GM18502 (cell line): Measurements from ENCODE around the gene ROS1.
"Not testable (repeated sequence)": the region's sequence is repeated elsewhere in the genome, so short reads cannot be mapped to it uniquely, and the experiment has no call there.

Experiments used
- ATAC-seq: cut with Tn5 transposase; IDR thresholded peaks from one replicate; pipeline ENCODE4 v1.9.1; 2021; ENCODE audit warnings: mild to moderate bottlenecking; ENCODE audit not compliant: unreplicated experiment, poor library complexity

Gene ROS1

GRCh38 chr6:117425431-117426153 is at the start of gene ROS1:
TSS of gene ROS1 (minus strand) at chr6:117425942. CDS start at chr6:117425656, 286 bp downstream.
- ATAC-seq: no peak

DNA sequence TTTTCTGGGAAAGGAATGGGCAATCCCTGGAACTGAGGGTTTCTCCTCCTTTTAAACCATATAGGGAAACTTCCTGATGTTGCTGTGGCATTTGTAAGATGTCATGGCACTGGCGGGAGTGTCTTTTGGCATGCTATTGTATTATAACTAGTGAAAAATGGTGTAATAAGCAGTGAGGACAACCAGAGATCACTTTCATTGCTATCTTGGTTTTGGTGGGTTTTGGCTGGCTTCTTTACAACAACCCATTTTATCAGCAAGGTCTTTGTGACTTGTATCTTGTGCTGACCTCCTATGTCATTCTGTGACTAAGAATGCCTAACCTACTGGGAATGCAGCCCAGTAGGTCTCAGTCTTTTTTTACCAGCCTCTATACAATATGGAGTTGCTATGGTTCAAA is 47.7 kb upstream of the ROS1 start:
- no peak for ATAC-seq

GRCh38 chr6:117472667-117473066 is 46.9 kb upstream of the ROS1 start:
- no peak for ATAC-seq

DNA sequence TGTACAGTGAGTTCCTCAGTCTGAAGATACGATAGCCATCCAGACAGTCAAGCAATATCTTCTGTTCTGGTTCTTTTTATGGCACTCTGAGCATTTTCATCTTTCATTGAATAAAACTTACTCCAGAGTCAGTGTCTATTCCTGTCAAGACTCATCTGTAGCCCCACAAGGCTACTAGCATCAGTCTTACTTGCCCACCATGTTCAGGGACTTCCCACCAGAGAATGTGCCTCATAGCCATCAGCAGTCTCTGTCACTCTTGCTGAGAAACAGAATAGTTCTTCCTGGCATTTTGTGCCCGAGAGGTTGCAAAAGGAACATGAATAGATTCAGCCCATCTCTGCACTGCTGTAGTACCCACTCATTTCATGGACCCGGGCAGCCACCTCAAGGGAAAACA is 44.0 kb upstream of the ROS1 start:
- no peak for ATAC-seq

- no peak for ATAC-seq
Measured at GRCh38 chr6:117469356-117469755, 43.6 kb upstream of the ROS1 start.

GRCh38 chr6:117468527-117468926 is 42.8 kb upstream of the ROS1 start:
- ATAC-seq: not testable (repeated sequence)

DNA sequence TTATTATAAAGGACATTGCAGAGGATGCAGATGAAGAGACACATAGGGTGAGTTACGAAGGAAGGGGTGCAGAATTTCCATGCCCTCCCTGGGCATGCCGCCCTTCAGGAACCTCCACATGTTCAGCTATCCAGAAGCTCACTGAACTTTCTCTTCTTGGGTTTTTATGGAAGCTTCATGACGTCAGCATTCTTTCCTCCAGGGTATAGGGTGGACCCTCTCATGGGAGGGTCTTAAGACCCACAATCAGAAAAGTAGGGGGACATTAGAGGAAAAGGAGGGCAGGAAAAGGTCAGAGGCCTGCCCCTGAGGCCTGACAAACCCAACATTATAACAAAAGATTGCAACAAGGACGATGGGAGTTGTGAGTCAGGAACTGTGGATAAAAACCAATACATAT is 42.1 kb upstream of the ROS1 start:
- no peak for ATAC-seq

DNA sequence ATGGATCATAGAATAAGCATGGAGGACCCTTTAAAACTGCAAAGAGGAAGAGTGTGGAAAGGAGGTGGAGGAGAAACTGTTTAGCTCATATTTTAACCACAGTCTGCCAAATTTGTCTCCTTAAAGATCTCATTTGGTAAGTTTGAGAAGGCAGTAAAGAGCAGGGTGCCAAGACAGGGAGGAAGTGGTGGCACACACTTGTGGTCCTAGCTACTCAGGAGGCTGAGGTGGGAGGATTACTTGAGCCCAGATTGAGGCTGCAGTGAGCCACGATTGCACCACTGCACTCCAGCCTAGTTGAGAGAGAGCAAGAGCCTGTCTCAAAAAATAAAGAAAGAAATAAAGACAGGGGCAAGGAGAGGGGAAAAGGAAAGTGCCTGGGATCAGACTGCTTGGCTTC is 39.9 kb upstream of the ROS1 start:
- no peak for ATAC-seq

GRCh38 chr6:117464700-117465099 is 39.0 kb upstream of the ROS1 start:
- no peak for ATAC-seq

- peak; percentile 79 for ATAC-seq
Measured at GRCh38 chr6:117463762-117464665, 38.3 kb upstream of the ROS1 start.

DNA sequence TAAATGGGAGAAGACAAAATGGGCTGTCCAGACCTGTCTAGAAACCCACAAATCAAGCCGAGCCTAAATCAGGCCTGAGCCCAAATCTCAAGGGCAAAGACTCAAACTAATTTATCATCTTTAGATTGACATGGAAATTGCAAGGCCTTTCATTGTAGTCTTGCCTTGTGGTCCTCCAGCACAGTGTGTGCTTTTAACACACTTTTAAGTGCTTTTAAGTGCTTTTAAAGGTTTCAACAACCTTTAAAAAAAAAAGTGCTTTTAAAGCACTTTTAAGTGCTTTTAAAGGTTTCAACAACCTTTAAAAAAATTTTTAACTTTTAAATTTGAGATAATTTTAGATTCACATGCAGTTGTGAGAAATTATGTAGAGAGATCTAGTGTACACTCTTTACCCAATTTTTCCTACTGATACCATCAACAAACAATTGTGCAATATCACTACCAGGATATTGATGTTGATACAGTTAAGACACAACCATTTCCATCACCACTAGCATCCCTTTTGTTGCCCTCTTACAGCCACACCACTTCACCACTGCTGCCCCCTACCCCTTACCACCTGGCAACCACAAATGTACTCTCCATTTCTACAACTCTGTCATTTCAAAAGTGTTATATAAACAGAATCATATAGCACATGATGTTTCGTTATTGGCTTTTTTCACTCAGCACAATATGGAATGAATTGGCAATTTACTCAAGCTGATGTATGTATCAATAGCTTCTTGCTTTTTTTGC is 33.6 kb upstream of the ROS1 start:
- ATAC-seq: no peak

DNA sequence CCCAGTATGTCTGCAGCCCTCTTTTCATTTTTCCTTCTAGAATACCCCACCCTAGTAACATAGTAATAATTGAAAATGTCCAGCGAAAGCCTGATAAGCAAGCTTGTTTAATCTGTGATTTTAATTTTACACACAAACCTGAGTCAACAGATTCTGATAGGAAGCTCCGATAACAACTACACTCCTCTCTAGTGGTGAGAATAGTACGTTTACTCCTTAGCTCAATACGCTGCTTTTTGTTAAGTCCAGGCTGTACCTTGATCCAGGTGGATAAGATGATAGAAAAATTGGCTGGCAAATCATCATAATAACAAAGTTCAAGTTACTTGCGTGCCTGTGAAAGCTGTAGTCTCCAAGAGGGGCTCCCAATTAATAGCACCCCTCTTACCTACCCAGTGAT is 31.3 kb upstream of the ROS1 start:
- ATAC-seq: no peak

DNA sequence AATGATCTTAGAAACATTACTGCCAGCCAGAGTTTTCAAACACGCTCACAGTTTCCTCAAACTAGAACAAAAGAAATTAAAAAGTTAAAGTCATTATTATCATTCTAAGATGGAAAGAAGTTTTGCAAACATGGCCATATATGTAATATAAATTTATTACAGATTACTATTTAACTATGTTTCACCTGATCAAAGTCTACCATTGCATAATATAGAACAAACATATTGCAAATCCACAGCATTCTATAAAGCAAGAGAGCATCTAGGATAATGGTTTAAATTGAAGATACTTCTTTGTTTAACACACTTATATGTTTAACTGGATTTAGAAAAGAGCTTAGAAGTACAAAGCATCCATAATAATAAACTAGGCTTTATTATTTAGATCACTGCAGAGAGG is 30.5 kb upstream of the ROS1 start:
- no peak for ATAC-seq

DNA sequence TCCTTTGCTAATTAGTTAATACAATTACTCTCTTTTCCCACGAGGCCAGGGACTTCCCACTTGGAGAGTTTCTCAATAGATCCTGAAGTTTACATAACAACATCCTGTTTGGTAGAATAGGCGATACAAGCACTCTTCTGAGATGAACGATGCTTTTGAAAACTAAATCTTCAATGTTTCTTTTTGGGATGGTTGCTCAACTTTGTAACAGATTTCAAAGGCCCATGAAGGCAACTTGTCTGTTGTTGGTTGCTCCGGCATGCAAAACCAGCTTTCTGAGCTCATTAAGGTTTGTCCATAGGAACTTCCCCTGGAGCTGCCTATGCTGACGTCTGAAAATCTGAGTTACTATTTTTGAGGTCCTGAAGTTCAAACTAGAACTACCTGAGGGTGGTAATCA is 25.9 kb upstream of the ROS1 start:
- no peak for ATAC-seq

DNA sequence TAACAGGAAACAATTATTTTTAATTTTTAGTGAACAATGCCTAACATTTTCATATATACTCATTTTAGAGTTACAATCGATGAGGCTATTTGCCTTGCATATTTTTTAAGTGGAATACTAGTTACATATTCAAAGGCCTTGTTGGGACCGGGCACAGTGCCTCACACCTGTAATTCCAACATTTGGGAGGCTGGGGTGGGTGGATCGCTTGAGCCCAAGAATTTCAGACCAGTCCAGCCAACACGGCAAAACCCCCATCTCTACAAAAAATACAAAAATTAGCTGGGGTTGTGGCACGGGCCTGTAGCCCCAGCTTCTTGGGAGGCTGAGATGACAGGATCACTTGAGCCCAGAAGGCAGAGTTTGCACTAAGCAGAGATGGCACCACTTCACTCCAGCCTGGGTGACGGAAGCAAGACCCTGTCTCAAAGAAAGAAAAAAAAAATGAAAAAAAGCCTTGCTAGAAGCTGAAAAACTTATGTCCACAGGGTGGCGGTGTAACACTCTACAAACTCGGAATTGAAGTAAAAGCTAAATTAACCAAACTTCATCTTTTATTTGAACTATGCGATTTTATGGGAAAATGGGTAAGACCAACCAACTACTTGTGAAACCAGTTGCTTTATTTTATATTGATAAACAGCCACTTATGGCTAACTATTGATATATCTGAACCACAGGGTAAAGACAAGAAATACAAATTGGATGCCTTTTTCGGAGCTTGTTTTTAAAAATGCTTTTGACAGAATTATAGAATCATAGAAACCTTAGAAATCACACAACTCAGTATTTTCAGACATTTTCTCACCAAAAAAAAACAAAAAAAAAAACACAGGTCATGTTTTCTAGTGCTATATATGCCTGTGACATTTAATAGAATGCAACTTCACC is 24.1 kb upstream of the ROS1 start:
- no peak for ATAC-seq

- ATAC-seq: no peak
Measured at GRCh38 chr6:117448732-117449485, 23.2 kb upstream of the ROS1 start.

DNA sequence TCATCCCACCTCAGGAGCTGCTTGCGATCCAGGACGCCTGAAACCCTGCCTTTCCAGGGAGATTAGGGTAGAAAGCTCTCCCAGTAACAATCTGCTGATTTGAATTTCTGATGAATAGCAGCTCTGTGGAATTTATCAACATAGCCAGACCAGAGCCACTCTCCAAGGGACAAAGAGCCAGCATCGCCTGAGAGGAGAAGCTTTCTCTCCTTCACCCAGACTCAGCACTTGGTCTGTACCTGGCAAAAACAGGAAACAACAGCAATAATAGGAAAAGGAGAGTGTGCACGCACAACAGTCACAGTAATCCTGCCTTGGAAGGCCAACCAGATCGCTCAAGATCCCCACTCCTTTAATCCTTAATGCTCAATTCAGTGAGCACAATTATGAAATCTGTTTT is 22.3 kb upstream of the ROS1 start:
- no peak for ATAC-seq

GRCh38 chr6:117446861-117447260 is 21.1 kb upstream of the ROS1 start:
- no peak for ATAC-seq

GRCh38 chr6:117444600-117444999 is 18.9 kb upstream of the ROS1 start:
- no peak for ATAC-seq
